ENCODE measurements around the gene CALR3.

Gene CALR3

DNA sequence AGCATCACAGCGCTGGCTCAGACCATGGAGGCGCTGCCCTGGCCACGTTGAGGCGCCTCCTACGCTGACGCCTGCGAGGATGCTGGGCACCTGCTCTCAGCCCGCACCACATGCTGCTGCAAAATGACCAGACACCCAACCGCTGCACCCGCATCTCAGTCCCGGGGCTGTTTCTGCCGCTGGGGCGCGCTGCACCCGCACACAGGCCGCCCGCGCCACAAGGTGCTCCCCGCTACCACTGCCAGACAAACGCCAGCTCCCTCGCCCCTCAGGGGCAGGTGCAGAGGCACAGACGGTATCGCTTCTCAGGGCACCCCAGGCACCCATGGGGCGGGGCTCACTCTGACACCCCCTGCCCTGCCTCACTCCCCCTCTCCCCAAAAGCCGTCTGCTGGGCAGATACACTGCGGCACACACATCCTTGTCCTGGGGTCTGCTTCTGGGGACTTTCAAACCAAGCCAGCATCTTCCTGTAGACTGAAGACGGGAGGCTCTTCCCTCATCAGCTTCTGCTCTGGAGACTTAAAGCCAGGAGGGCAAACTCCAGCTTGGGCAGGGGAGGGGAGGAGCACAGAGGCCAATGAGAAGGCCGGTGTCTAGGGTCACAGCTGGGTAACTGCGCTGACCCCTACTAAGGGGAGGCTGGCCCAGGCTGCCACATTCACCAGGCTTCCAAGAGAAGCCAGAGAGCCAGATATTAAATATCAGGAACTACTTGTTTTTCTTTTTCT lies 29.9 kb upstream of the CALR3 start:
- Mint-ChIP-seq H3K27me3 (ENCODE audit: low read depth, poor library complexity) (peaks cover 2% of the 10 kb centered on the region), H3K4me3 (no peak overlapping the region), H3K36me3 (ENCODE audit: low read depth) (peaks cover 43% of the 10 kb centered on the region), H3K9me3 (no peaks in the 10 kb centered on the region), H3K27ac (no peak overlapping the region), H3K4me1 (no peaks in the 10 kb centered on the region)
- TF ChIP-seq, protein P1, sequence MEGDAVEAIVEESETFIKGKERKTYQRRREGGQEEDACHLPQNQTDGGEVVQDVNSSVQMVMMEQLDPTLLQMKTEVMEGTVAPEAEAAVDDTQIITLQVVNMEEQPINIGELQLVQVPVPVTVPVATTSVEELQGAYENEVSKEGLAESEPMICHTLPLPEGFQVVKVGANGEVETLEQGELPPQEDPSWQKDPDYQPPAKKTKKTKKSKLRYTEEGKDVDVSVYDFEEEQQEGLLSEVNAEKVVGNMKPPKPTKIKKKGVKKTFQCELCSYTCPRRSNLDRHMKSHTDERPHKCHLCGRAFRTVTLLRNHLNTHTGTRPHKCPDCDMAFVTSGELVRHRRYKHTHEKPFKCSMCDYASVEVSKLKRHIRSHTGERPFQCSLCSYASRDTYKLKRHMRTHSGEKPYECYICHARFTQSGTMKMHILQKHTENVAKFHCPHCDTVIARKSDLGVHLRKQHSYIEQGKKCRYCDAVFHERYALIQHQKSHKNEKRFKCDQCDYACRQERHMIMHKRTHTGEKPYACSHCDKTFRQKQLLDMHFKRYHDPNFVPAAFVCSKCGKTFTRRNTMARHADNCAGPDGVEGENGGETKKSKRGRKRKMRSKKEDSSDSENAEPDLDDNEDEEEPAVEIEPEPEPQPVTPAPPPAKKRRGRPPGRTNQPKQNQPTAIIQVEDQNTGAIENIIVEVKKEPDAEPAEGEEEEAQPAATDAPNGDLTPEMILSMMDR (IDR thresholded peaks at IDR 0.05): no peak
- DNase-seq: no peak

DNA sequence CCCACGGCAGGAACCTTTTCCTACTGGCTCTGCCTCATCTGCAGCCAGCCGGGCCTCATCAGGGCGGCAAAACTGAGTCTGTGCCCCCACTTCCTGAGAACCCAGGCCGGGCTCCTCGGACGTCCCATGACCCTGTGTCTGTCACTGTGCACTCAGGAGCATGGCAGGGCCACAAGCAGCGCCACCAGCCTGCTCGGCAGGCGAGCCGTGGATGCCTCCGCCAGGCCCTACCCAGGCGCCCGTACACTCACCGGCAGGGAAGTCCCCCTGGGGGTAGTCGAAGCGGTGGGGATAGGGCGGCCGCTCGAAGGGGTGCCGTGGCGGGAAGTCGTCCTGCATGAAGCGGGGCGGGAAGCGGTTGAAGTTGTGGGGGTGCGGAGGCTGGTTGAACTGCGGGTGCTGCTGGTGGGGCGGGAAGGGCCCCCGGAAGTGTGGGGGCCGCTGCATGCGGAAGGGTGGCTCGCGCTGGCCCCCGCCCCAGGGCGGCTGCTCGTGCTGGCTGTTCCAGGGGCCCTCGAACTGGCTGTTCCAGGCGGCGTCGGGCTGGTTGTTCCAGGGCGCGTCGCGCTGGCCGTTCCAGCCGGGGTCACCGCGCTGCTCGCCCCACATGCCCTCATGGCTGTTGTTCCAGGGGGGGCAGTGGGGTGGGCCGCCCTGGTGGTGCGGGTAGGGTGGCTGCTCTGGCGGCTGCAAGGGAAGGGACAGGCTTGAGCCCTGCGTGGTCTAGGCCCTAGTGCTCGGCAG lies 29.2 kb upstream of the CALR3 start:
- H3K36me3 Mint-ChIP-seq (ENCODE audit: low read depth): peaks cover 46% of the 10 kb centered on the region
- peaks cover 2% of the 10 kb centered on the region for H3K27me3 Mint-ChIP-seq (ENCODE audit: low read depth, poor library complexity)
- H3K9me3 Mint-ChIP-seq: no peaks in the 10 kb centered on the region
- H3K4me1 Mint-ChIP-seq: no peaks in the 10 kb centered on the region
- H3K4me3 Mint-ChIP-seq: no peak overlapping the region
- no peak for DNase-seq
- TF ChIP-seq, protein P1 (IDR thresholded peaks at IDR 0.05): no peak
- no peak overlapping the region for H3K27ac Mint-ChIP-seq

DNA sequence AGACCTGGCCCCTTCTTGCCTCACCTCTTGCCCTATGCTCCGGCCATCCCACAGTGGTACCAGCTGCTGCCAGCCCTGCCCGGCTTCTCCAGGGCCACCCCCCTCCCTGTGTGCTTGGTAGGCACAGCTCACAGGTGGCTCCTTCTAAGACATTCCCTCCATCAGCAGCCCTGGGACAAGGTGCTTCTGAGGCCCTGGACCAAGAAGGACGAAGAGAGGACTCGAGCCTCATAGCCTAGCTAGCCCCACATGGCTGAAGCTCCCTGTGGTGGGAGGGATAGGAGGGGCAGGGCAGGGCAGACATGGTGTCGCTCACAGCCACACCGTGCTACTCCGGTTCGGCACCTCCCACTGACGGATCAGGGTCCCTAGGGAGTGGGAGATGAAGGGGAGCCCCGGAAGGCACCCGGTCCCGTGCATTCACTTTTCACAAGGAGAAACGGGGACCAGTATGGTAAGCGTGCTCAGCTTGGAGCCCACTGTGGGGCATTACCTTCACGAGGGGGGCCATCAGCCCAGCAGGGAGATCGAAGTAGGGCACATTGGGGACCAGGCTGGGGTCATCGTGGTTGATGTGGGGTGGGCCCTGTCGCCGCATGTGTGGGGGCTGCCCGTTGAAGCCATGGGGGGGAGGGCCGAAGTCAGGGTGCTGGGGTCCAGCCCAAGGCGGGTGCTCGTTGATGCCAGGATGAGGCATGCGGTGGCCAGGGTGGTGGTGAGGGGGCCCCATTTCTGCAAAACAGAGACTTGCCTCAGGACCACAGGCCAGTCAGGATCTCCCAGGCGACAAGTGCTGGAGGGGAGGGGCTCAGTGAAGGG lies 26.8 kb upstream of the CALR3 start:
- H3K27ac Mint-ChIP-seq: no peak overlapping the region
- peaks cover 2% of the 10 kb centered on the region for H3K27me3 Mint-ChIP-seq (ENCODE audit: low read depth, poor library complexity)
- TF ChIP-seq, protein P1 (IDR thresholded peaks at IDR 0.05): no peak
- H3K36me3 Mint-ChIP-seq (ENCODE audit: low read depth): peaks cover 38% of the 10 kb centered on the region
- H3K4me3 Mint-ChIP-seq: no peak overlapping the region
- no peaks in the 10 kb centered on the region for H3K4me1 Mint-ChIP-seq
- no peak for DNase-seq
- no peaks in the 10 kb centered on the region for H3K9me3 Mint-ChIP-seq

DNA sequence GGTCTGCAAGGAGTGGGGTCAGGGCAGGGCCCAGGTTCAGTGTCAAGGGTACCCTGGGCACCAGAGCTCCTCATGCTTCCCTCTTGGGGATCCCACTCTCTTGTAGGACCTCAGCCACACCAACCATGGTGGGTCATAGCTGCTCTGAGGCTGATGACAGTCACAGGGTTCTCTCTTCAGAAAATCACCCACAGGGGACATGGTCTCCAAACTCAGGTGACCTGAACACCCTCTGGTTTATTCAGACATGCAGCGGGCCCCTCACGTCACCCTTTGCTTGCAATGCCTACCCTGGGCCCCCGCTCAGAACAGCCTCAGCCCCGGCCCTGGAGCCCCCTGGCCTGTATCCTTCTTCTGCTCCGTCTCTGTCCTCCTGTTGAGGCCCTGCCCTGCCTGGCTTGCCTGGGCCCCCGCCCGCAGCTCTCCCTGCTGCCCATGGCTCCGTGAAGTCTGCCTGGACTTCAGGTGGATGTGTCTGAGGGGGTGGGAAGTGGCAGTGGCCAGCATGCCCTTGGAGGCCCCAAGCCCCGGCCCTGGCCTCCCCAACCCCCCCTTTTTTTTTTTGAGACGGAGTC lies 25.8 kb upstream of the CALR3 start:
- Mint-ChIP-seq H3K9me3 (no peaks in the 10 kb centered on the region), H3K27me3 (ENCODE audit: low read depth, poor library complexity) (peaks cover 2% of the 10 kb centered on the region), H3K4me1 (no peaks in the 10 kb centered on the region), H3K27ac (no peak overlapping the region), H3K36me3 (ENCODE audit: low read depth) (peaks cover 36% of the 10 kb centered on the region), H3K4me3 (no peak overlapping the region)
- TF ChIP-seq, protein P1 (IDR thresholded peaks at IDR 0.05): no peak
- no peak for DNase-seq

DNA sequence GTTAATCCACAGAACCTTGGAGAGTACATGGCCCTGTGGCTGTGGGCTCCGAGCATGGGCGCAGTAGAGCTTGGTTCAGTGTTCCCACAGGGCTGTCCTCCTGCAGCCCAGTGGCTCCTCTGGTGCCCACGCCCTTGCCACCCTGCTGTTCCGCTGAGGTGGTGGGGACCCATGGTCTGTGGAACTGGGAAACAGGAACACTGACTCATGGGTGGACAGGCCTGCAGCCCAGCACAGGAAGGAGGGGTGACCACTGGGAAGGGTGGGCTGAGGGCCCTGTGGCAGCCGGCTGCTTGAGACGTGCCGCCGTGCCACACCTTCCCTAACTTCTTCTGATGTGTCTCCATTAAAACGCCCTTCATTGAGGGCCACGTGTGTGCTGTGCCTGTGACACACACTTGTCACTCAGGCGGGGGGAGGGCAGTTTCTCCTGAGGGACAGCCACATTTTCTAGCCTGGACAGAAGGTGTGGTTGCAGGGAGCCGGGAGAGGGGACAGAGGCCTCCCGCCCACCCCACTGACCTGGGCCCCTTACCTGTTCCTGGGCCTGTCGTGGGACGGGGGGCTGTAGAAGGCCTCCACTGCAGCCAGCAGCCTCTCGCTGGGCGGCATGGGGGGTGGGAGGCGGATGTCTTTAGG lies 25.1 kb upstream of the CALR3 start:
- H3K9me3 Mint-ChIP-seq: no peaks in the 10 kb centered on the region
- H3K36me3 Mint-ChIP-seq (ENCODE audit: low read depth): peaks cover 33% of the 10 kb centered on the region
- H3K4me3 Mint-ChIP-seq: no peak overlapping the region
- no peaks in the 10 kb centered on the region for H3K4me1 Mint-ChIP-seq
- no peak for DNase-seq
- H3K27me3 Mint-ChIP-seq (ENCODE audit: low read depth, poor library complexity): peaks cover 2% of the 10 kb centered on the region
- TF ChIP-seq, protein P1 (IDR thresholded peaks at IDR 0.05): no peak
- peak overlapping the region; percentile 54 for H3K27ac Mint-ChIP-seq

Data from nephron progenitor cell (in vitro differentiated cells).